ENCODE results near the gene ST6GALNAC1. TPM values are rescaled to one million over a fixed set of nuclear protein-coding genes. Genes with fewer than 3 reads are reported as not detected.

ST6GALNAC1 gene
- total and polyA plus RNA-seq, 2 of the 8 experiments (the other 6 are each of a cell fraction or from before 2014, with no cell fraction given): not detected

GRCh38 chr17:76575570-76575969, 68.0 kb downstream of the ST6GALNAC1 start (continued):
- TF ChIP-seq CTCF (IDR thresholded peaks at IDR 0.05; ENCODE audit: control extremely low read depth in 1 of 3, insufficient read depth in 1 of 3, low read depth in 1 of 3, low read length in 3 of 3) (no peak), NANOG (IDR thresholded peaks at IDR 0.05; ENCODE audit: insufficient read depth, low read depth, low read length, poor library complexity, severe bottlenecking) (no peak)

Small RNA genes lying within 50 kb of the gene (small RNA-seq; reads per million reads assigned to genes)
- gene AC015802.2 (ENCODE audit: insufficient read depth) (not detected), gene RNU6-227P (ENCODE audit: insufficient read depth) (not detected)

Other genes starting within 250 kb of the ST6GALNAC1 start
- gene UBE2O, start 190.6 kb downstream of the ST6GALNAC1 start, total RNA-seq (2021; fragmentation: NEBNext Ultra II Directional; extraction: Animal tissue kit (Norgen Biotek cat#: 25700)): 63.0 and 65.6 TPM in 2 replicates
- 24.4 and 34.1 TPM in 2 replicates for gene UBE2O, start 190.6 kb downstream of the ST6GALNAC1 start, polyA plus RNA-seq (2011; rRNA removed)
- not detected in 2 replicates for gene AANAT, start 176.2 kb downstream of the ST6GALNAC1 start, total RNA-seq (2021; fragmentation: NEBNext Ultra II Directional; extraction: Animal tissue kit (Norgen Biotek cat#: 25700))
- 0.53 and 1.1 TPM in 2 replicates for gene AANAT, start 176.2 kb downstream of the ST6GALNAC1 start, polyA plus RNA-seq (2011; rRNA removed)
- gene RHBDF2, start 142.3 kb downstream of the ST6GALNAC1 start, total RNA-seq (2021; fragmentation: NEBNext Ultra II Directional; extraction: Animal tissue kit (Norgen Biotek cat#: 25700)): 25.9 and 26.2 TPM in 2 replicates
- 21.2 and 27.9 TPM in 2 replicates for gene RHBDF2, start 142.3 kb downstream of the ST6GALNAC1 start, polyA plus RNA-seq (2011; rRNA removed)
- 3.7 and 4.0 TPM in 2 replicates for gene CYGB, start 106.0 kb downstream of the ST6GALNAC1 start, total RNA-seq (2021; fragmentation: NEBNext Ultra II Directional; extraction: Animal tissue kit (Norgen Biotek cat#: 25700))
- gene CYGB, start 106.0 kb downstream of the ST6GALNAC1 start, polyA plus RNA-seq (2011; rRNA removed): 2.7 and 3.3 TPM in 2 replicates
- gene PRCD, start 103.7 kb downstream of the ST6GALNAC1 start, total RNA-seq (2021; fragmentation: NEBNext Ultra II Directional; extraction: Animal tissue kit (Norgen Biotek cat#: 25700)): 1.4 and 2.1 TPM in 2 replicates
- gene PRCD, start 103.7 kb downstream of the ST6GALNAC1 start, polyA plus RNA-seq (2011; rRNA removed): 0.77 and 1.1 TPM in 2 replicates
- gene ST6GALNAC2, start 57.9 kb downstream of the ST6GALNAC1 start, total RNA-seq (2021; fragmentation: NEBNext Ultra II Directional; extraction: Animal tissue kit (Norgen Biotek cat#: 25700)): not detected in 2 replicates
- 0.09 TPM in 1 of 2 replicates, not detected in the other for gene ST6GALNAC2, start 57.9 kb downstream of the ST6GALNAC1 start, polyA plus RNA-seq (2011; rRNA removed)
- gene MXRA7, start 67.2 kb upstream of the ST6GALNAC1 start, total RNA-seq (2021; fragmentation: NEBNext Ultra II Directional; extraction: Animal tissue kit (Norgen Biotek cat#: 25700)): 21.3 and 26.6 TPM in 2 replicates
- gene MXRA7, start 67.2 kb upstream of the ST6GALNAC1 start, polyA plus RNA-seq (2011; rRNA removed): 12.8 and 17.8 TPM in 2 replicates
- gene JMJD6, start 82.8 kb upstream of the ST6GALNAC1 start, total RNA-seq (2021; fragmentation: NEBNext Ultra II Directional; extraction: Animal tissue kit (Norgen Biotek cat#: 25700)): 18.6 and 22.2 TPM in 2 replicates
- 8.6 and 10.6 TPM in 2 replicates for gene JMJD6, start 82.8 kb upstream of the ST6GALNAC1 start, polyA plus RNA-seq (2011; rRNA removed)
- 36.1 and 36.2 TPM in 2 replicates for gene METTL23, start 83.1 kb upstream of the ST6GALNAC1 start, total RNA-seq (2021; fragmentation: NEBNext Ultra II Directional; extraction: Animal tissue kit (Norgen Biotek cat#: 25700))
- gene METTL23, start 83.1 kb upstream of the ST6GALNAC1 start, polyA plus RNA-seq (2011; rRNA removed): 41.3 and 60.2 TPM in 2 replicates
- gene SRSF2, start 93.6 kb upstream of the ST6GALNAC1 start, total RNA-seq (2021; fragmentation: NEBNext Ultra II Directional; extraction: Animal tissue kit (Norgen Biotek cat#: 25700)): 397 and 413 TPM in 2 replicates
- gene SRSF2, start 93.6 kb upstream of the ST6GALNAC1 start, polyA plus RNA-seq (2011; rRNA removed): 401 and 479 TPM in 2 replicates
- gene MFSD11, start 94.4 kb upstream of the ST6GALNAC1 start, total RNA-seq (2021; fragmentation: NEBNext Ultra II Directional; extraction: Animal tissue kit (Norgen Biotek cat#: 25700)): 18.9 and 19.8 TPM in 2 replicates
- gene MFSD11, start 94.4 kb upstream of the ST6GALNAC1 start, polyA plus RNA-seq (2011; rRNA removed): 15.1 and 17.7 TPM in 2 replicates
- gene MGAT5B, start 224.6 kb upstream of the ST6GALNAC1 start, total RNA-seq (2021; fragmentation: NEBNext Ultra II Directional; extraction: Animal tissue kit (Norgen Biotek cat#: 25700)): 8.2 and 9.3 TPM in 2 replicates
- gene MGAT5B, start 224.6 kb upstream of the ST6GALNAC1 start, polyA plus RNA-seq (2011; rRNA removed): 7.9 and 12.7 TPM in 2 replicates